Kidney epithelial cell (primary cell): ENCODE results near the gene OSBPL5. TPM values are rescaled to one million over a fixed set of nuclear protein-coding genes. Genes with fewer than 3 reads are reported as not detected.

ENCODE experiments used
- DNase-seq: peaks from one replicate; pipeline ENCODE4 v3.0.0-alpha.2; 2010; ENCODE audit warnings: low read depth
- H3K27me3 ChIP-seq: 2 replicates; pipeline ENCODE4 v1.6.0; 2011; ENCODE audit warnings: low read length; ENCODE audit not compliant: control insufficient read depth, insufficient read depth
- H3K36me3 ChIP-seq: 2 replicates; pipeline ENCODE4 v1.5.1; 2011; ENCODE audit warnings: low read length; ENCODE audit not compliant: control insufficient read depth, insufficient read depth
- H3K4me3 ChIP-seq: 2 replicates; pipeline ENCODE4 v1.5.1; 2011; ENCODE audit warnings: low read depth, mild to moderate bottlenecking, control low read depth, low read length
- CTCF ChIP-seq: IDR thresholded peaks from 2 replicates; pipeline ENCODE4 v1.5.1; 2011; ENCODE audit warnings: mild to moderate bottlenecking, moderate library complexity, low read length, control low read depth, inconsistent platforms; ENCODE audit not compliant: insufficient read depth, poor library complexity, severe bottlenecking
- total RNA-seq: library from RNA; depleted of rRNA; stranded (reverse); fragments of >200 nt; gene quantifications from 2 replicates; pipeline ENCODE4 v1.2.3, GENCODE V29; 2015

The OSBPL5 gene
- total RNA-seq, 1 donor from 2014 or later: 10.2 TPM

GRCh38 chr11:3159296-3160190 lies 5.6 kb downstream of the OSBPL5 start:
- DNase-seq: no peak
- Histone ChIP-seq H3K36me3 (no peaks in the 10 kb centered on the region), H3K27me3 (no peaks in the 10 kb centered on the region), H3K4me3 (peak overlapping the region; percentile 28)
- TF ChIP-seq CTCF: no peak

GRCh38 chr11:3158821-3159220 lies 6.3 kb downstream of the OSBPL5 start:
- Histone ChIP-seq H3K27me3 (no peaks in the 10 kb centered on the region), H3K4me3 (no peak overlapping the region), H3K36me3 (no peaks in the 10 kb centered on the region)
- no peak for DNase-seq
- no peak for TF ChIP-seq CTCF

GRCh38 chr11:3158131-3158591 lies 6.9 kb downstream of the OSBPL5 start:
- Histone ChIP-seq H3K27me3 (no peaks in the 10 kb centered on the region), H3K36me3 (no peaks in the 10 kb centered on the region)

GRCh38 chr11:3157381-3158130 lies 7.6 kb downstream of the OSBPL5 start:
- TF ChIP-seq CTCF: no peak
- Histone ChIP-seq H3K36me3 (no peaks in the 10 kb centered on the region), H3K4me3 (no peak overlapping the region), H3K27me3 (no peaks in the 10 kb centered on the region)
- DNase-seq: no peak

More at GRCh38 chr11:3158131-3158591, 6.9 kb downstream of the OSBPL5 start:
- DNase-seq: no peak
- no peak overlapping the region for H3K4me3 ChIP-seq
- TF ChIP-seq CTCF: no peak

GRCh38 chr11:3156661-3157311 lies 8.3 kb downstream of the OSBPL5 start:
- H3K4me3 ChIP-seq: no peak overlapping the region
- no peak for TF ChIP-seq CTCF
- no peak for DNase-seq
- no peaks in the 10 kb centered on the region for H3K36me3 ChIP-seq
- no peaks in the 10 kb centered on the region for H3K27me3 ChIP-seq
